ENCODE measurements around the gene BMPR1A.

- TF ChIP-seq EZH2 (IDR thresholded peaks at IDR 0.05; ENCODE audit: low read depth, unreplicated experiment) (no peak), ZNF331 (CRISPR knock-in tag; IDR thresholded peaks at IDR 0.05; ENCODE audit: low read depth) (no peak), EZH2phosphoT487 (IDR thresholded peaks at IDR 0.05; ENCODE audit: unreplicated experiment) (no peak), CTCF (conservative IDR thresholded peaks at IDR 0.05; ENCODE audit: low read depth in 2 of 2) (no peak), POLR2AphosphoS5 (IDR thresholded peaks at IDR 0.05; ENCODE audit: low read depth) (no peak), ZNF462 (CRISPR knock-in tag; IDR thresholded peaks at IDR 0.05) (no peak), STAT1 (IDR thresholded peaks at IDR 0.05; ENCODE audit: unreplicated experiment) (no peak), REST (IDR thresholded peaks at IDR 0.05; ENCODE audit: unreplicated experiment) (no peak), CREB1 (CRISPR knock-in tag; IDR thresholded peaks at IDR 0.05; ENCODE audit: low read depth) (no peak), ZNF114 (CRISPR knock-in tag; IDR thresholded peaks at IDR 0.05) (no peak), JUNB (IDR thresholded peaks at IDR 0.05; ENCODE audit: unreplicated experiment) (no peak)
Measured at GRCh38 chr10:86963341-86963919, 207.0 kb downstream of the BMPR1A start.
